ENCODE results near the gene HSP90B1.
A peak's percentile ranks its signal among the peaks of the same experiment; 100 is the strongest.

HSP90B1 gene

GRCh38 chr12:103930034-103930786 is at the start of gene HSP90B1:
HSP90B1 (plus strand) TSS chr12:103930410; CDS start chr12:103930516, 106 bp downstream.
- peak; percentile 100 for DNase-seq (ENCODE audit: low spot score)

GRCh38 chr12:103881261-103881660 is 48.9 kb upstream of the HSP90B1 start:
- DNase-seq (ENCODE audit: low spot score) = no peak

- no peak for DNase-seq (ENCODE audit: low spot score)
These were observed 47.2 kb upstream of the HSP90B1 start for GRCh38 chr12:103882861-103883596.

GRCh38 chr12:103883908-103884307 is 46.3 kb upstream of the HSP90B1 start:
- no peak for DNase-seq (ENCODE audit: low spot score)

- peak; percentile 48 for DNase-seq (ENCODE audit: low spot score)
These were observed 45.9 kb upstream of the HSP90B1 start for GRCh38 chr12:103884316-103884715.

GRCh38 chr12:103886195-103886797 is 43.9 kb upstream of the HSP90B1 start:
- no peak for DNase-seq (ENCODE audit: low spot score)

- DNase-seq (ENCODE audit: low spot score) = no peak
These were observed 42.5 kb upstream of the HSP90B1 start for GRCh38 chr12:103887738-103888137.

GRCh38 chr12:103897316-103897715 is 32.9 kb upstream of the HSP90B1 start:
- DNase-seq (ENCODE audit: low spot score) = no peak

GRCh38 chr12:103901518-103902173 is 28.6 kb upstream of the HSP90B1 start:
- peak; percentile 76 for DNase-seq (ENCODE audit: low spot score)

GRCh38 chr12:103903993-103904392 is 26.2 kb upstream of the HSP90B1 start:
- DNase-seq (ENCODE audit: low spot score) = no peak

- no peak for DNase-seq (ENCODE audit: low spot score)
These were observed 24.4 kb upstream of the HSP90B1 start for GRCh38 chr12:103905730-103906349.

GRCh38 chr12:103908246-103908541 is 22.0 kb upstream of the HSP90B1 start:
- no peak for DNase-seq (ENCODE audit: low spot score)

GRCh38 chr12:103908877-103909276 is 21.3 kb upstream of the HSP90B1 start:
- DNase-seq (ENCODE audit: low spot score) = no peak

GRCh38 chr12:103909811-103910210 is 20.4 kb upstream of the HSP90B1 start:
- DNase-seq (ENCODE audit: low spot score) = no peak

- no peak for DNase-seq (ENCODE audit: low spot score)
These were observed 18.1 kb upstream of the HSP90B1 start for GRCh38 chr12:103912069-103912468.

GRCh38 chr12:103913100-103913499 is 17.1 kb upstream of the HSP90B1 start:
- DNase-seq (ENCODE audit: low spot score) = no peak

- DNase-seq (ENCODE audit: low spot score) = no peak
These were observed 14.9 kb upstream of the HSP90B1 start for GRCh38 chr12:103915306-103915705.

- no peak for DNase-seq (ENCODE audit: low spot score)
These were observed 12.3 kb upstream of the HSP90B1 start for GRCh38 chr12:103917873-103918272.

GRCh38 chr12:103924761-103925641 is 5.2 kb upstream of the HSP90B1 start:
- peak; percentile 40 for DNase-seq (ENCODE audit: low spot score)

GRCh38 chr12:103928682-103929045 is 1.5 kb upstream of the HSP90B1 start:
- peak; percentile 51 for DNase-seq (ENCODE audit: low spot score)

Measured in CD4-positive, alpha-beta T cell treated with Interleukin-6 at 100 ng/mL for 8 hours (primary cell).